HG02852 (cell line): Measurements from ENCODE around the gene GPR146.
"Not testable (repeated sequence)": the region's sequence is repeated elsewhere in the genome, so short reads cannot be mapped to it uniquely, and the experiment has no call there.

Experiments
- ATAC-seq: cut with Tn5 transposase; IDR thresholded peaks from one replicate; pipeline ENCODE4 v1.9.1; 2021; ENCODE audit warnings: mild to moderate bottlenecking, moderate library complexity; ENCODE audit not compliant: unreplicated experiment

The GPR146 gene

GRCh38 chr7:1044189-1045068 lies at the start of gene GPR146:
Gene GPR146, plus strand, starts transcription at chr7:1044546. Its CDS starts 12,970 bp downstream, at chr7:1057516.
- ATAC-seq: peak; percentile 91

GRCh38 chr7:994592-995308 lies 49.6 kb upstream of the GPR146 start:
- ATAC-seq: no peak

GRCh38 chr7:995571-995970 lies 48.8 kb upstream of the GPR146 start:
- ATAC-seq: no peak

GRCh38 chr7:996079-996872 lies 48.1 kb upstream of the GPR146 start:
- ATAC-seq: no peak

GRCh38 chr7:997404-998395 lies 46.6 kb upstream of the GPR146 start:
- ATAC-seq: no peak

- no peak for ATAC-seq
Observed at GRCh38 chr7:999149-999879, 45.0 kb upstream of the GPR146 start.

- ATAC-seq: no peak
Observed at GRCh38 chr7:999941-1000935, 44.1 kb upstream of the GPR146 start.

GRCh38 chr7:1001069-1001770 lies 43.1 kb upstream of the GPR146 start:
- ATAC-seq: not testable (repeated sequence)

GRCh38 chr7:1002026-1002425 lies 42.3 kb upstream of the GPR146 start:
- ATAC-seq: not testable (repeated sequence)

GRCh38 chr7:1002445-1002844 lies 41.9 kb upstream of the GPR146 start:
- ATAC-seq: not testable (repeated sequence)

- no peak for ATAC-seq
Observed at GRCh38 chr7:1004018-1004852, 40.1 kb upstream of the GPR146 start.

GRCh38 chr7:1005303-1005702 lies 39.0 kb upstream of the GPR146 start:
- ATAC-seq: no peak

- no peak for ATAC-seq
Observed at GRCh38 chr7:1007901-1008300, 36.4 kb upstream of the GPR146 start.

GRCh38 chr7:1008733-1009363 lies 35.5 kb upstream of the GPR146 start:
- ATAC-seq: no peak

- no peak for ATAC-seq
Observed at GRCh38 chr7:1009747-1010146, 34.6 kb upstream of the GPR146 start.

- no peak for ATAC-seq
Observed at GRCh38 chr7:1010226-1010625, 34.1 kb upstream of the GPR146 start.
